Measurements from ENCODE around the gene COL23A1. TPM values are rescaled to one million over a fixed set of nuclear protein-coding genes. Genes with fewer than 3 reads are reported as not detected.

The COL23A1 gene
- total RNA-seq, 1 donor from 2014 or later, result 2.9 TPM

- Mint-ChIP-seq H3K27me3 (ENCODE audit: unreplicated experiment) (peaks cover 5% of the 10 kb centered on the region), H3K9me3 (ENCODE audit: unreplicated experiment) (peaks cover 10% of the 10 kb centered on the region), H3K4me3 (ENCODE audit: unreplicated experiment) (no peak overlapping the region), H3K27ac (ENCODE audit: unreplicated experiment) (no peak overlapping the region), H3K36me3 (ENCODE audit: unreplicated experiment) (peaks cover 7% of the 10 kb centered on the region), H3K4me1 (ENCODE audit: low read depth, unreplicated experiment) (peaks cover 4% of the 10 kb centered on the region)
- TF ChIP-seq CTCF (IDR thresholded peaks at IDR 0.05; ENCODE audit: partially characterized antibody, unreplicated experiment), result no peak
- DNase-seq, result peak; percentile 2
Observed at GRCh38 chr5:178312880-178313282, 277.3 kb downstream of the COL23A1 start.

- Mint-ChIP-seq H3K27me3 (ENCODE audit: unreplicated experiment) (peaks cover 2% of the 10 kb centered on the region), H3K27ac (ENCODE audit: unreplicated experiment) (no peak overlapping the region), H3K36me3 (ENCODE audit: unreplicated experiment) (no peaks in the 10 kb centered on the region), H3K4me3 (ENCODE audit: unreplicated experiment) (no peak overlapping the region), H3K9me3 (ENCODE audit: unreplicated experiment) (peaks cover 9% of the 10 kb centered on the region), H3K4me1 (ENCODE audit: low read depth, unreplicated experiment) (peaks cover 8% of the 10 kb centered on the region)
- TF ChIP-seq CTCF (IDR thresholded peaks at IDR 0.05; ENCODE audit: partially characterized antibody, unreplicated experiment), result no peak
- peak; percentile 17 for DNase-seq
Observed at GRCh38 chr5:178310130-178310865, 279.9 kb downstream of the COL23A1 start.

- Mint-ChIP-seq H3K9me3 (ENCODE audit: unreplicated experiment) (peaks cover 11% of the 10 kb centered on the region), H3K27me3 (ENCODE audit: unreplicated experiment) (peaks cover 2% of the 10 kb centered on the region), H3K4me3 (ENCODE audit: unreplicated experiment) (no peak overlapping the region), H3K36me3 (ENCODE audit: unreplicated experiment) (no peaks in the 10 kb centered on the region), H3K4me1 (ENCODE audit: low read depth, unreplicated experiment) (peaks cover 8% of the 10 kb centered on the region), H3K27ac (ENCODE audit: unreplicated experiment) (no peak overlapping the region)
- peak; percentile 14 for DNase-seq
- TF ChIP-seq CTCF (IDR thresholded peaks at IDR 0.05; ENCODE audit: partially characterized antibody, unreplicated experiment), result no peak
Observed at GRCh38 chr5:178309271-178310013, 280.8 kb downstream of the COL23A1 start.

GRCh38 chr5:178308541-178309092, 281.6 kb downstream of the COL23A1 start:
- Mint-ChIP-seq H3K27me3 (ENCODE audit: unreplicated experiment) (peaks cover 4% of the 10 kb centered on the region), H3K9me3 (ENCODE audit: unreplicated experiment) (peaks cover 11% of the 10 kb centered on the region), H3K27ac (ENCODE audit: unreplicated experiment) (no peak overlapping the region), H3K4me1 (ENCODE audit: low read depth, unreplicated experiment) (peaks cover 8% of the 10 kb centered on the region), H3K36me3 (ENCODE audit: unreplicated experiment) (no peaks in the 10 kb centered on the region), H3K4me3 (ENCODE audit: unreplicated experiment) (no peak overlapping the region)
- TF ChIP-seq CTCF (IDR thresholded peaks at IDR 0.05; ENCODE audit: partially characterized antibody, unreplicated experiment), result no peak
- peak; percentile 10 for DNase-seq

All from glutamatergic neuron (in vitro differentiated cells).